Stimulated activated CD4-positive, alpha-beta T cell treated with anti-CD3 and anti-CD28 coated beads, Interleukin-15, amount 100 ng/mL, for 24 hours (primary cell): ENCODE measurements around the gene MEIS3.

Source experiments
- DNase-seq: peaks from one replicate; pipeline ENCODE4 v3.0.0-alpha.2; 2020

MEIS3 gene

DNA sequence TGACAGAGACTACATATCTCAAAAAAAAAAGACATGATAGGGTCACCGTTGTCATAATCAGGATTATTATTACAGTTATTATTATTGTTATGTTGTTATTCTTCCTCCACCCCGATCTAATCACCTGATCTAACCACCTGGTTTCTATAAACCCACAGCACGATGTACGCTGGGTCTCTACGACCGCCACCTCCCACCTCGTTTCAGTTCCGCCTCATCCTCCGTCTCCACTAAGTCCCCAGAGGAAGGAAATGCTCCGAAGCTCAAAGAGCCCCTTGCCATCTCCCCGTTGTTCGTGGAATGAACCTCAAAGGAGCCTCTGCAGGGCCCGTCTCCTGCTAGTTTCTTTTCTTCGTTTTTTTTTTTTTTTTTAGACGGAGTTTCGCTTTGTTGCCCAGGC is 15.9 kb upstream of the MEIS3 start:
- DNase-seq: no peak

DNA sequence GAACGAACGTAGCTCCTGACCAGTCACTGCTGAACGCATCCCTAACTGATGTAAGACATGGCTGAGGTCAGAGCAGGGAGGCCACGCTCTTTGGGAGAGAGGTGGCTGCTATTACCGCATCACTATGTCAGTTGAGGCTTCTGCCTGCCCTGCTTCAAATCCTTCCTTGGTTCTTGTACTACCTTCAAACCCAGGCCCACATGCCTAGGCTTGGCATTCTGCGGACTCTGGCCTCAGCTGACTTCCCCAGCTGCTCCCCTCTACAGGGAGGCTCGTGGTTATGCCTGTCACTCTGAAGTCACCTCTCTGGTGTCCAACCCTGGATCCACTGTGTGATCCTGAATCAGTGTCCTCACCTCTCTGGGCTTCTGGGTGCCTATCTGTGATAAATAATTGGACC is 14.8 kb upstream of the MEIS3 start:
- no peak for DNase-seq

DNA sequence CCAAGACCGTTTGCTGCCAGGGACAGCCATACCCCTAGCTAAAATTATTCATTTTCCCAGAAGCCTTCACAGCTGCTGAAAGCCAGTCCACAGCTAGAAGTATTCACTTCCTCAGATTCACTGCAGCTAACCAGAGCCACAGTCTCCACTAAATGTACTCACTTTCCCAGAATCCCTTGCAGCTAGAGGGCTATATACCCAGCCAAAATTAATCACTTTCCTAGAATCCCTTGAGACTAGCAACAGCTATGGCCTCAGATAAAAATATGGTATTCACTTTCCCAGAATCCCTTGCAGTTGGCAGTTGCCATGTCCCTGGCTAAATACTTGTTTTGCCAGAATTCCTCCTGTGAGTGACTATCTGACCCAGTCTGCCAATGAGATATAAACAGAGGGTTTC is 13.8 kb upstream of the MEIS3 start:
- DNase-seq: no peak

DNA sequence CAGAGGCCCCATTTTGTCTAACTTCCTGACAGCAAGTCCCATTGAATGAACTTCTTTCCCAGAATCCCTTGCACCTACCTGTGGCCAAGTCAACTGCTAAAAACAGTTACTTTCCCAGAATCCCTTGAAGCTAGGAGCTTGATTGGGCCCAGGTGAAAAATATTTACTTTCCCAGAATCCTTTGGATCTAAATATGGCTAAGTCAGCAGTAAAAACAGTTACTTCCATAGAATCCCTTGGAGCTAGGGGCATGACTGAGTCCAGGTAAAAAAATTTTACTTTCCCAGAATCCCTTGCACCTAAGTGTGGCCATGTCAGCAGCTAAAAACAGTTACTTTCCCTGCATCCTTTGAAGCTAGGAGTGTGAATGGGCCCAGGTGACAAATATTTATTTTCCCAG is 13.2 kb upstream of the MEIS3 start:
- no peak for DNase-seq

DNA sequence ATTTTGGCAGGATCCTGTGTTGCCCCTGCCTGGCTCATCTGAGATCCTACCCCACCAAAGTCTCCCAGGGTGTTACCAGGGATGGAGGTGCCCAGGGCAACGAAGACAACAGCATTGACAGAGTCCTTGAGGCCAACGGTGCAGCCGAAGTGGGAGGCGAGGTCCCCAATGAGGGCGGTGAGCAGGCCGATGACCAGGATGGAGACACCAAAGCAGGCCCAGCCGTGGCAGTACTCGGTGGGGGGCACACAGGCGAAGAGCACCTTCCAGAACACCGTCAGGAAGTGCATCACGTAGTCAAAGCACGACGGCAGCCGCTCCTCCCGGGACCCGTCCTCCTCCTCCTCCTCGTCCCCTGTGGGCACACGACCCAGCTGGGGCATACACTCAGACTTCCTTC is 12.8 kb upstream of the MEIS3 start:
- no peak for DNase-seq

DNA sequence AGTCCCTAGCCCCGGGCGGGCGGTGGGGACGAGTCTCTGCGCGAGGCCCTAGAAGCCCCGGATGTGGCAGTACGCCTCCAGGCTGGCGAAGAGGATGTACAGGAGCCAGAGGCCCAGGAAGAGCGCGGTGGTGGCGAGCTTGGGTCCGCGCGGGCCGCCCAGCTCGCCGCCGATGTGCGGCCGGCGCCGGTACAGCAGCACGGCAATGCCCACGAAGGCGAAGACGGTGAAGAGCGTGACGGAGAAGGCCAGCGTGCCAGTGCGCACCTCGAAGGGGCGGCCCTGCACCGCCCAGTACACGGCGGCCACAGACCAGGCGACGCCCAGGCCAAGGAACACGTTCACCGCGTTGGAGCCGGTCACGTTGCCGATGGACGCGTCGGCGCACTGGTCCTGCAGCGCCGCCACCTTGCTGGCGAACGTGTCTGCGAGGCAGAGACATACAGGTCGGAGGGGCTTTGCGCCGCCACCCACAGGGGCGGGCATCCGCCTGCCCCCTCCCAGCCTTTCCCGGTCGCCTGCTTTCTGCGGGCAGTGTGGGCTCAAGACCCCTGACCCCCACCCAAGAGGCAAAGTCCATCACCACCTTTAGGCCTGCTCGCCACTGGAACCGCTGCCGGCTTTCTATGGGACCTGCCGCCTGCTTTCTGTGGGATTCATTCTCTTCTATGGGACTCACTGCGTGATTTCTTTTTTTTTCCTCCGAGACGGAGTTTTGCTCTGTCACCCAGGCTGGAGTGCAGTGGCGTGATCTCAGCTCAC is 10.9 kb upstream of the MEIS3 start:
- DNase-seq: peak; percentile 58

DNA sequence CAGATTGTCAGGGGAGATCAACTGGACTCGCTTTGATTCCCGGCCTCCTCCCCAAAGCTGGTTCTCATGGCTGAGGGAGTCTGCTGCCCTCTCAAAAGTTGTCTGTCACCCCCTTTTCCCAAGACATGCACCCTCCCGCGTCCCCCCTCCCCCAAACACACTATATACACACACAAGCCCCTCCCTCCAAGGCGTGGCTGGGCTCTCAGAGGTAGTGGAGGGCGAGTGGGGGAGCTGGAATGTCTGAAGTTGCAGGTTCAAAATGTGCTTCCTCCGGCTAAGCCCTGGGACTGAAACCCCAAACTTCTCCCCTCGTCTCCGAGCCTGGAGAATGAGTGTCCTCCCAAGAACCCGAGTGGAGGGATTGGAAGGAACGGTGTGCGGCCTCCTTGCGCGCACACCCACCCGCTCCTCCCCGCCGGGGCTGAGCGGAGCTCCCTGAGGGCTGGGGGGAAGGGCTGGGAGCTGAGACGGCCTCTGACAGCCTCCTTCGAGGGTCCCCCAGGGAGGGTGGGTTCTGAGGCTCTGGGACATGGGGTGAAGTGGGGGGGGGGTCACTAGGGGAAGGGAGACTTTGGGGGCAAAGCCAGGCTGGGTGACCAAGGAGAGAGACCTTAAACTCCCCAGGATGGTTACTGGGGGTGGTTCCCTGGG is 9.9 kb upstream of the MEIS3 start:
- no peak for DNase-seq

DNA sequence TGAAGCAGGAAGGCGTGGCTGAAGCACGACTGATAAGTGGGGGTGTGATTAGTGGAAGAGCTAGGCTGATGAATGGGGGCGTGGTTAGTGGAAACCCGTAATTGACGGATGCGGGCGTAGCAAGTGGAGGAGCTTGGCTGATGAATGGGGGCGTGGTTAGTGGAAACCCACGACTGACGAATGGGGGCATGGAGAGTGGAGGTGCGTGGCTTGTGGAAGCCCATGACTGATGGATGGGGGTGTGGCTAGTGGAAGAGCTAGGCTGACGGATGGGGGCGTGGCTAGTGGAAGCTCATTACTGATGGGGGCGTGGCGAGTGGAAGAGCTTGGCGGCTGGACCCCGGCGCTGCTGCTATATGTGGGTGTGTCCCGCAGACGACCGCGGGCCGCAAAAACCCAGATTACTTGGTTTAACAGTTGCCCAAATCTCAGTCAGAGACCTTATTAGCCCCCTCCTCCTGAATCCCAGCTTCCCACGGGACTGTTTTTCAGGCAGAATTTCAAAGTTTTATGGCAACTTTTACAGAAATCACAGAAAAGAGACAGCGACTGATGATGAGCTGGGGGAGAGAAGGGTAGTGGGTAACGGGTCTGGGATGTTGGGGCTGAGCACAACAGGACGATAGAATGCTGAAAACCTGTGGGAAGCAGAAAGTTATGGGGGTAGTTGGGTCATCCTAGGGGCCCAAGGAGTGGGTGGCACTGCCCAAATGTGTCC is 9.0 kb upstream of the MEIS3 start:
- peak; percentile 94 for DNase-seq

DNA sequence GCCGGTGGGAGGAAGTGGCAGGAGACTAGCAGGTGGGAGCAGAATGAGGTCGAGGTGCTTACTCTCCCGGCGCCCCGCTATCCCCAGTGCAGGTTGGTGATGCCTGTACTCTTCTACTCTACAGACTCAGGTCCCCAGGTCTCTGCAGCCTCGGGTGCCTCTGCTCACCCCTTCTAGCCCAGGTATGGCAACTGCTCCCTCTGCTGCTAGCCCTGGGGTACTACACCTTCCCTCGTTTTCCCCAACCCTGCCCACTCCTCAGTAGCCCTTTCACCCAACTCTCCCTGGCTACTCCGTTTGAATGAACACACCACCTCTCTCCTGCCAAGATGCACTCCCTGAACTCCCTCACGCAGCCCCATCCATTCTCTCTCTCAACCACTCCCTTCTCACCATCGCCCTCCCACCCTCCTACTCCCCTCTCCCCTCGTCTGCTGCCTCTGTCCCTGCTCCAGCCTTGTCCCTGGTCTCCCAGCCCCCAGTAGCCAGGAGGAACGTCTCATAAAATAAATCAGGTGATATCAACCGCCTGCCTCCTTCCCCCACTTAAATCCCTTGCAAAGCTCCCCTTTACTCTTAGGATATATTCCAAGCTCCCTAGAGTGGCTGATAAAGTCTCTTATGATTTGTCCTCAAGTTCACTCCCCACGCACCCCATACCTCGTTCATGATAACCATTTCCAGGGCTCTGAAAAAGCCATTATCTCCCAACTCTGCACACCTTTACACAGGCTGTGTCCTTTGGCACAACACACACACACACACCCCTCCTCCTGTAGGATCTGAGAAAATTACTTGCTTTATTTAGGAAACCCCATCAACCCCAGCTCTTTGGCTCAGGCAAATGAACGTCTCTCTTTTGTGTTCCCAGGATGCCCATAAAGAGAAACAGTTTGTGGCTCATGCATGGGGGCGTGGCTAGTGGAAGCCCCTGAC is 8.2 kb upstream of the MEIS3 start:
- DNase-seq: peak; percentile 81

DNA sequence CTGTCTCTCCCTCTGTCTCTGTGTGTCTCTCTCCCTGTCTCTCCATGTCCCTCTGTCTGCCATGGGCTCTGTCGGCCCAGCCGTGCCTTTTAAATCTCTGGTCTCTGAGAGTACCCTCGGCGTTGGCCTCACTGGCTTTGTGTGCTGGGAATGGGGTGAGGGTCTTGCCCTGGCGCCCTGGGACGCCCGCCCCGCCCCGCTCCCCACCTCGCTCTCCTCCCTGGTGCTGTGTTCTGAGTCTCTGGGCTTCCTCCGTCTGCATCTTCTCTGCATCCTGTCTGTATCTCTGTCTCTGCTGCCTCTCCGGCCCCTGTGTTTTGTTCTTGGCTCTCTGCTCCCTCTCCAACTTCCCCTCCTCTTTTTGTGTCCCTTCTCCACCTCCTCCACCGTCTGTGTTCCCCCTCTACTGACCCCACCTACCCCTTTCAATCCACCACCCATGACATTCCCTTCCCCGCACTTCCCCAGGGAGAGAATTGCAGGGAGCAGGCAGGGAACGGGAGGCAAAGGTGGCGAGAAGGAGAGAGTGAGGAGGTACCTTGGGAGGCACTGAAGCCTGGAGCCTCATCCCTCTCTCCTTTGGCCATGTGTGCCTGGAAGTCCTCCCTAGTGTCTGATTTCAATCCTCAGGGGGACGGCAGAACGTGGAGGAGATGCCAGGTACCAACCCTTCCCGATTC is 4.0 kb upstream of the MEIS3 start:
- no peak for DNase-seq

DNA sequence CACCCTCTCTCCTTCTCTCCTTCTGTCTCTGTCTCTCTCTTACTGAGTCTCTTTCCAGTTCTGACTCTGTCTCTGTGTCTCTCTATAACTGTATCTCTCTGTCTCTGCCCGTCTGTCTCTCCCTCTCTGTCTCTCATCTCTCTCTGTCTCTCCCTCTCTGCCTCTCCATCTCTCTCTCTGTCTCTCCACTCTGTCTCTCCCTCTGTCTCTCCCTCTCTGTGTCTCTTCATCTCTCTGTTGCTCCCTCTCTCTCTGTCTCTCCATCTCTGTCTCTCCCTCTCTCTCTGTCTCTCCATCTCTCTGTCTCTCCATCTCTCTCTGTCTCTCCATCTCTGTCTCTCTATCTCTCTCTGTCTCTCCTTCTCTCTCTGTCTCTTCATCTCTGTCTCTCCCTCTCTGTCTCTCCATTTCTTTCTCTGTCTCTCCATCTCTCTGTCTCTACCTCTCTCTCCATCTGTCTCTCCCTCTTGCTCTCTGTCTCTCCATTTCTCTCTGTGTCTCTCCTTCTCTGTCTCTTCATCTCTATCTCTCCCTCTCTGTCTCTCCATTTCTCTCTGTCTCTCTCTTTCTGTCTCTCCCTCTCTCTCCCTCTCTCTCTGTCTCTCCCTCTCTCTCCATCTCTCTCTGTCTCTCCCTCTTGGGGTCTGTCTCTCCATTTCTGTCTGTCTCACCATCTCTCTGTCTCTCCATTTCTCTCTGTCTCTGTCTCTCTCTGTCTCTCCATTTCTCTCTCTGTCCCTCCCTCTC is 3.3 kb upstream of the MEIS3 start:
- DNase-seq: no peak

DNA sequence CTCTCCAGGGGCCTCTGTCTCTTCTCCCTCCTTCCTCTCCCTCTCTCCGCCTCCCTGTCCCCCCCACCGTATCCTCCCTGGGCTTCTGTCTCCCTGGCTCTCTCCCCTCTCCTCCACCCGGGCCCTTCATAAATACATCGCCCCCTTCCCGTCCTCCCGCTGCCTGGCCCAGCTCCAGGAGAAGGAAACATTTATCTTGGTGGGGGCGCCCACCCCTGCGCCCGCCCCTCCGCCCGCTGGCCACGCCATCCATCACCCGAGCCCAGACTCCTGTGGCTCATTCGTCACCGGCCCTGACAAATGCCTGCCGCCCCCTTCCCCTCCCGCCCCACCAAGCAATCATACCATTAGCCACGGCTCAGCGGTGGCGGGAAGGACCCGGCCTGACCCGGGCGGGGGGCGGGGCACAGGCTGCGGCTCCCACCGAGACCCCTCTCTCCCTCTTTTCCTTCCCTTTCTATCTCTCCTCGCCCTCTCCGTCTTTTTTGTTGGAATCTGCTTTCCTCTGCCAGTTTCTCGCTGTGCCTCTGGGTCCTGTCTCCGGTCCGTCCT is 2.6 kb upstream of the MEIS3 start:
- DNase-seq: no peak

DNA sequence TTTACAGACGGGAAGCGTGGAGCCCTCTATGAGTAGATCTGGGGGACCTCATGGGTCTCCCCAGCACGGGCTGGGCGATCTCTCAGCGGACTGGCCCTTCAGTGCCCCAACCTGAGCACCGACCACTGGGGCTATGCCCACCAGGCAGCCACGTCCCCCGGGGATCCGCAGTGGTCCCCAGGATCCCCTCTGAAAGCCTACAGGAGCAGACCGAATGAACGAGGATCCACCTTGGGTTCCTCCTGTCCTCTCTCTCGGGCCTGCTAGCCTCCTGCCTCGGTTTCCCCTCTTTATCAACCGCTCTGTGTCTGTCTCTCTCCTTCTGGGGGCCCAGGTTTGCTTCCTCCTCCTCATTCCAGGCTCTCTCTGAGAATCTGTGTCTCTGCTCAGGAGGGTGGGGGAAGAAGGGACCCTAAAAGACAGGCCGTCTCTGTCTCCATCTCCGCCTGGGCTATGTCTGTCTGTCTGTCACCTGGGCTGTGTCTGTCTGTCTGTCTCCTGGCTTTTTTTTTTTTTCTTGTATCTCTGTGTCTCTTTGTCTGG is 2.0 kb upstream of the MEIS3 start:
- DNase-seq: no peak

DNA sequence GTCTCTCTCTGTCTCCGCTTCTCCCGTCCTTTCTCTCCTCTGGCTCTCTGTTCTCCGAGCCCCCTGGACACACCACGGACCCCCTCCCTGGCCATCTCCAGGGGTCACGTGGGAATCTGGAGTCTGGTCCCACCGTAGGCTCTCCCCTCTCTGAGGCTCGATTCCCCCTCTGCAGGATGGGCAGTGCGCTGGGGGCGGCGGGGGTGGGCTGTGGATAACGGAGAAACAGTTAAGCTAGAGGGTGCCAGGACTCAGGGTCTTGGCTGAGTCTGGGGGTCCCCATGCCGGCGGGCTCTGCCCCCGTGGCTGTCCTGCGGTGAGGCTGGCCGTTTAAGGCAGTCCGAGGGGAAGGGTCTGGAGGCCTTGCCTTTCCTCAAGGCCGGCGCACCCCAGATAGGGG is 462 bp upstream of the MEIS3 start:
- no peak for DNase-seq

DNA sequence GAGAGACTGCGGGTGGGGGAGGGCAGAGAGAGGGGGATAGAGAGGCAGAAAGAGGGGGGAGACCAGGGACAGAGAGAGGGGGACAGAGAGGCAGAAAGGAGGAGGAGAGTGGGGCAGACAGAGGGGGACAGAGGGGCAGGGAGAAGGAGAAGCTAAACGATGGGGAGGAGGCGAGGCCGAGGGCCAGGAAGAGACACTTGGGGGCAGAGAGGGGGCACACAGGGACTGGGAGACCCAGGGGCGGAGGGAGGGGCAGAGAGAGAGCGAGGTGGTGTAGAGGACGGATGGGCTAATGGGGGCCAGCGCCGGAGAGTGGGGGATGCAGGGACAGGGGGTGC is 666 bp downstream of the MEIS3 start:
- no peak for DNase-seq

DNA sequence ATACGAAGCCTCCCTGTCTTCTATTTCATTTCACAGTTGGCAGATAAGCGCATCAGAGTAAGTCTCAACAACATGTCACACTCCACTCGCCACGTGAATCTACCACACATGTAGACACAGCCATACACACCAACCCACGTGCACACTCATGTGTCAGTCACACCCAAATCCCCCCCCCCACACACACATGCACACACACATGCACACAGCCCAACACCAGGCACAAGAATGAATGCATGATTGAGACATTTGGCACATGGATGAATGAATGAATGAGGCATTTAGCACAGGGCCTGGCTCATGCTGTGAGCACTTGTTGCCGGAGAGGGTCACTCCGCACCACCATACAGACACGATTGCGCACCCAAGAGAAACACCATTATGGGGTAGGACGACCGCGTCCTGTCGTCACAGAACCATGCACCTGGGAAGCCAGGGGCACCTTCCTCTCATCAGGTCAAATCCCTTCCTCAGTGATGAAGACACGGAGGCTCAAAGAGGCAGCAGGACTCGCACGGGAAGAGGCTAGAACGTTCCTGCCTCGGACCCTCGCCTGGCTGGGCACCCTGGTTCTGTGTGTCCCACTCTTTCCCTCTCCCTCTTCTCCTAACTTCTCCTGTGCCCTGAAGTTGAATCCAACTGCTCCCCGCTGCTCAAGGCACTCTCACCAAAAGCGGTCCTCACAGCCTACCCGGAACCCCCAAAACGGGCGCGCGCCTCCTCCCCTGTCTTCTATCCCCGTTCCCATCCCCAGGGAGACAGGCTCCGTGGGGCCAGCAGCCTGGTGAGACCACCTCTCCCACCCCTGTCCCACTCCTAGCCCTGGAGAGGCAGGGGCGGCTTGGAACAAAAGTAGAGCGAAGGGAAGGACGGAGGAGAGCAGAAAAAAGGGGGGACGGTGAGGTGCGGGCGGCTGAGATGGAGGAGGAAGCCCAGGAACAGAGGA is 1.3 kb downstream of the MEIS3 start:
- DNase-seq: no peak

DNA sequence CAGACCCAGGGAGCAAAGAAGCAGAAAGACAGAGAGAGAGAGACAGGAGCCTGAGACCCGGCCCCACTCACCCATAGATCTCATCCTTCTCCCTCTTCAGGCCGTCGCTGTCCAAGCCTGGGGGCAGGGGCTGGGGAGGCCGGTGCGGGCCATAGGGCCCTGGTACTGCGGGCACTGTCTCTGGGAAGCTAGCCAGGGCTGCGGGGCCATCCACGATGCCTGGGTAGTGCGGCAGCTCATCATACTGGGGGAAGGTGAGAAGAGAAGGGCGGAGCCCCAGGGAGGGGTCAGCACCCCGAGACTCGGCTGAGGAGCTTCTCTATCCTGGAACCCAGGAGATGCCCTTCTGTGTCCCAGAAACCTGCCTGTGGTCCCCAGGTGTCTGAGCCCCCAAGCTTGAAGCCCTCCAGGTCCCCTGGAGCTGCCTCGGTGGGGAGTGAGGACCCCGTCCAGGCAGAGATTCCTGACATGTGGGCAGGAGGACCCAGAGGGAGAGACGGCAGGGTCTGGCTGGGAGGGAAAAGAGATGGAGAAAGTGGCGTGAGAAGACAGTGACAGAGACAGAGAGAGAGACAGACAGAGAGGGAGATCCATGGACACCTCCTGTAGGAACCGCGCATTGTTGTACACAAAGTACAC is 2.1 kb downstream of the MEIS3 start:
- no peak for DNase-seq

DNA sequence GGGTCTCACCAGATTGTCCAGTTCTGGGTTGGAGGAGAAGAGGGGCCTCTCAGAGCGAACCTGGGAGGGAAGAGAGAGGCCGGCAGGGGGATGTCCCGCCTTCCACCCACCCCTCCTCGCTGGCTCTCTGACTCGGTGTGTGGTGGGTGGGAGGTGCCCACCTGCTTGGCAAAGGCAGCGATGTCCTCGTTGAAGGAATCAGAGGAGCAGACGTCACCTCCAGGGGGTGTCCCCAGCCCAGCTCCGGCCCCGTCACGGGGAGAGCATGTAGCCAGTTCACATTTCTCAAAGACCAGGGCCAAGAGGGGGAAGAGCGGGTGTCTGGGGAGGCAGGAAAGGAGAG is 2.7 kb downstream of the MEIS3 start:
- no peak for DNase-seq

DNA sequence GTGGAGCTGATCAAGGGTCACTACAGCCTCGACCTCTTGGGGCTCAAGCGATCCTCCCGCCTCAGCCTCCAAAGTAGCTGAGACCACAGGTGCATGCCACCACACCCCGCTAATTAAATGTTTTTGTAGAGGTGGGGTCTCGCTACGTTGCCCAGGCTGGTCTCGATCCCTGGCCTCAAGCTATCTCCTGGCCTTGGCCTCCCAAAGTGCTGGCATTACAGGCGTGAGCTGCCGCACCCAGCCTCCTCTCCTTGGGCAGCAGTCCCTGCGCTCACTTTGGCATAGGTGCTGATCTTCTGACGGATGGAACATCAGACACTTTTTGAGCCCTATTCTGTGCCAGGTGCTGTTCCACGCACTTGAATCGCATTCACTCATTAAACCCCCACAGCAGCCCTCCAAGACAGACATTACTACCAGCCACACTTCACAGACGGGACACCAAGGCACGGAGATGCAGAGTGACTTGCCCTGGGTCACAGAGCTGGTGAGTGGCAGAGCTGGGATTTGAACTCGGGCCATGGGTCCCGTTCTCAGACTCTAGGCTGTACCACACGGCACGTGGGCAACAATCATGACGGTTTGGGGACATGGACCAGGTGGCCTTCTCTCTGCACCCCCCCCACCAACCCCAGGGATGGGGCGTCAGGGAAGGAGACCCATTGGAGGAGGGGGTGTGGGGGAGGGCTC is 3.2 kb downstream of the MEIS3 start:
- no peak for DNase-seq
